NCI-H1930 (cell line): ENCODE data around the gene PPP1R37.

Experiments
- DNase-seq, 2 experiments: peaks; one replicate each; lab custom pipeline; 2025; lab: John Stamatoyannopoulos, UW

Gene PPP1R37

DNA sequence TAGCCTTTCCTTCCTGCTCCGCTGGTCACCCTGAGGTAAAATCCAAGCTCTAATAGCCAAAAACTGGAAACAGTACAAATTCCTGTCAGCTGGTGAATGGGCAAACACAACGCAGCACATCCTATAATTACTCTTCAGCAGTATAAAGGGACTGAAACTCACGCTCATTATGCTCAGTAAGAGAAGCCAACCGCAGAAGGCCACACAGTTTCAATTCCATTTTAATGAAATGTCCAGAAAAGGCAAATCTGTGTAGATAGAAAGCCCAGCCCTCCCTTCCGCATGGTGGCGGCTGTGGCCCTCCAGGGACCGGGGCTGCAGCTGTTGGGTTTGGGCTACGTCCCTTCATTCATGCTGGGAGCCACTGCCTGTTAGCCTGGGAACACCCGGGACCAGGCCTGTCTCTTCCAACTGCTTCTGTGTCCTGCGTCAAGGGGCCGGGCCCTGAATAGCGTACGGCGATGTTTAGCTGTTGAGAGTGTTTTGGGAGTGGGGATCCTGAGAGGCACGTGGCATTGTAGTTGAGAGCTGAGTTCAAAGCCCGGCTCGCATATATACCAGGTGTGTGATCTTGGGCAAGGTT, 44.3 kb downstream of the PPP1R37 start:
- DNase-seq = no peak

DNA sequence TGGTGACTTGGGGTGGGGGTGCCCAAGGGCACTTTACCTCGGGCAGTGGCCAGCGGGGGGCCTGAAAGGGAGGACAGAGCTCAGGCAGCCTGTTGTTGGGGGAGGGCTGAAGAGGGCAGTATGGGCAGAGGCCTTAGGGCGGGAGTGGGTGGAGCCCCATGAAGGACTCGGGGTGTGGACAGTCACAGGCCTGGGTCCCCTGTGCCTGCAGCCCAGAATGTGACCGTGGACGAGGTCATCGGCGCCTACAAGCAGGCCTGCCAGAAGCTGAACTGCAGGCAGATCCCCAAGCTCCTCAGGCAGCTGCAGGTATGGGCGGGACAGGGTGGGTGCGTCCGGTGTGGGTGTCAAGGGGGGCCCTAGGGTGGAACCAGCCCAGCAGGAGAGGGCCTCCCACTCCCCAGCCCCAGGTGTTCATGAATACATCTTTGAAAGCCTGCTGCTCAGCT, 45.3 kb downstream of the PPP1R37 start:
- DNase-seq = no peak

DNA sequence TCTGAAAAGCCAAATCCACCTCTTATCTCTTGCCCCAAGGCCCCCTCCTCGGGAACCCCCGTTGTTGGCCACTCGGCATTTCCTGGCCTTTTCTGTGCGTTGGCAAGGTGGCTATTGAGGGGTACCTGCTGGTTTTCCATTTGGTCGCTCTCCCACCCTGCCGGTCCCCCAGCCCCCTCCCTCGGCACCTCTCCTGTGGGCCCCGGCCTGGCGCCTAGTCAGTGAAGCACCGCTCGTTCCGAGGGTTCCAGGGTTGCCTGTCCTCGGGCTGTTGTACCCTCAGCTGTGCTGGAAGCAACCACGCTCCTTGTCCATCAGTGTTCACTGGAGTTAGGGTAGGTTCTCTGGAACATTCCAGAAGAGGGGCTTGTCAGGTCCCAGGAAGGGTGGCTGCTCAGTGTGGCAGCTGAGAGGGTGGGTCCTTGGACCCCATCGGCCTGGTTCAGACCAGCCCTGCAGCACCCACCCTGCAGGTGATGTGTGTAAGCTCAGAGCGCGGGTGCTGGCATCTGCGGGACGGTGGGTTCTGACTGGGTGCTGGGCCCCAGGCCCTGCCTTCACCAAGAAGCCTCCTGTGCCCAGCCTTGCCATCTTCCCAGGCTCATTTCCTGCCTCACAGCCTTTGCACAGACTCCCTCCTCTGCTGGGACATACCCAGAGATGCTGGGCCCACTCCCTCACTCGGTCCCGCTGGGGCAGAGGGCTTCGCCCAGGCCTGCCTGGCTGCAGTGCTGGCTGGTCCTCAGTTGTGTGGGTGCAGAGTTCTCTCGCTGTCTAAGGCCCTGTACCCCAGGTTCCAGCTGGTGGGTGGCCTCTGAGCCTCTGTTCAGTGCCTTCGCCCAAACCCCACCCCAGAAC, 46.5 kb downstream of the PPP1R37 start:
- DNase-seq = no peak

DNA sequence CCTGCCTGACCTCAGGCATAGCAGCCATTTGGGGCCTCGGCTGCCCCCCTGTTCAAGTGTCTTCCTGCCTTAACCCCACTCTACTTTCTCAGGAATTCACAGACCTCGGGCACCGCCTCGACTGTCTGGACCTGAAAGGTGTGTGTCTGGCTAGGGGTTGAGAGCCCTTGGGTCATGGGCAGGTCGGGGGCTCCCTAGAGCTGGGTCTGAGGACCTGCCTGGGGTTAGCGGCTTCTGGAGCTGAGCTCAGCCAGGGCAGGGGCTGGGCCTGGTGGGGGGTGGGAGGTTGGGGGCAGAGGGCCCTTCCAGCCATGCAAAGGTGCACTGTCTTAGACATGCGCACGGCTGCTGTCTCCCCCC, 47.1 kb downstream of the PPP1R37 start:
- no peak for DNase-seq

DNA sequence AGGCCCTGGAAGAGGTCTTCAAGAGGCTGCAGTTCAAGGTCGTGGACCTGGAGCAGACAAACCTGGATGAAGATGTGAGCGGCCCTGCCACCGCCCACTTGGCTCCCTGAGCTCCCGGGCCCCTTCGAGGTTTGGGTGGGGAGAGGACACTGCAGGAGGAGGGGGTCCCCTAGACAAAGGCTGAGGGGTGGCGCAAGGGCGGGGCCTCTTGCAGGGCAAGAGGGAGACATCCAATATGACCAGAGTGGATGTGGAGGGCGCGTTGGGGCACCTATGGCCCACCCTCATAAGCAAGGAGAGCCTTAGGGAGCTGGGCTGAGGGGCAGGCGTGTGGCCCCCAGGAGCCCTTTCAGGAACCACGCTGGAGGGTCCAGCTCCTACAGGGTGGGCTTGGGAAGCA, 47.6 kb downstream of the PPP1R37 start:
- no peak for DNase-seq

DNA sequence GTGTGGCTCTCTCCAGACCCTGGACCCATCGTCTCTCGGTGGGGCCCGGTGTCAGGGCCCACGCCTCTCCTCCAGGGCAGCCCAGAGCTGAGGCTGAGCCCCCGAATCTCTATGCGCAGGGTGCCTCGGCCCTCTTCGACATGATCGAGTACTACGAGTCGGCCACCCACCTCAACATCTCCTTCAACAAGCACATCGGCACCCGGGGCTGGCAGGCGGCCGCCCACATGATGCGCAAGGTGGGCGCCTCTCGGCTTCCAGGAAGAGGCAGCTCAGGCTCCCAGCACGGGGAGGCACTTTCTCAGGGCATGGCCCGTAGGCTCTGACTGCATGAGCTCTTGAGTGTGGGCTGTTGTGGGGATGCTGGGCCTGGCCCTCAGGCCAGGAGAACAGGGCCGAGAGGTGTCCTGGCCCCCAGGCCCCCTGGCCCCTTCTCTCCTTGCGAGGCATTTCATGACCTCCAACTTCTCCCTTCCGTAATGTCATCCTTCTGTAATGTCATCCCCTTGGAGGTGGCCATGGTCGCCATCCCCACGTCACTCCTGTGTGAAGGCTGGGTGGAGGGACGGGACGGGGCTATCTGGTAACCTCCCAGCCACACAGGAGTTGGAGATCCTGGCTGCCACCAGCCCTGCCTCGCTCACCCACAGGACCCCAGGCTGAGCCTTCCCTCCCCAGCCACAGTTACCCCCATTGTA, 48.4 kb downstream of the PPP1R37 start:
- DNase-seq = no peak

DNA sequence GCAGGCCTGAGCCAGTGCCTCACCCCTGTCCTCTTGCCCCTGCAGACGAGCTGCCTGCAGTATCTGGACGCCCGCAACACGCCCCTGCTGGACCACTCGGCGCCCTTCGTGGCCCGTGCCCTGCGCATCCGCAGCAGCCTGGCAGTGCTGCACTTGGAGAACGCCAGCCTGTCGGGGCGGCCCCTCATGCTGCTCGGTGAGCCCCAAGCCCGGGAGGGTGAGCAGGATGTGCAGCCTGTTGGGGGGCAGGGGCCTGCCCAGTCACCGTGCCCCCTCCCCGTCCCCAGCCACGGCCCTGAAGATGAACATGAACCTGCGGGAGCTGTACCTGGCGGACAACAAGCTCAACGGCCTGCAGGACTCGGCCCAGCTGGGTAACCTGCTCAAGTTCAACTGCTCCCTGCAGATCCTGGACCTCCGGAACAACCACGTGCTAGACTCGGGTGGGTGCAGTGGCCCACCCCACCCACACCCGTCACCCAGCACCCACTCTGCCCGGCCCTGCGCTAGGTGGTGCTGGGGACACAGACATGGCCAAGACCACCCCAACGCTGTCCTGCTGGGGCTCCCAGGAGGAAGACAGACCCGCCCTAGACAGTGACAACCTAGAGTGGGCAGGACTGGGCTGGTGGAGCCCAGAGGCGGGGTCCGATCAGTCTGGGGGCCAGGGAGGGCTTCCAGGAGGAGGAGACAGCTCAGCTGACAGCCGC, 49.2 kb downstream of the PPP1R37 start:
- DNase-seq = no peak

DNA sequence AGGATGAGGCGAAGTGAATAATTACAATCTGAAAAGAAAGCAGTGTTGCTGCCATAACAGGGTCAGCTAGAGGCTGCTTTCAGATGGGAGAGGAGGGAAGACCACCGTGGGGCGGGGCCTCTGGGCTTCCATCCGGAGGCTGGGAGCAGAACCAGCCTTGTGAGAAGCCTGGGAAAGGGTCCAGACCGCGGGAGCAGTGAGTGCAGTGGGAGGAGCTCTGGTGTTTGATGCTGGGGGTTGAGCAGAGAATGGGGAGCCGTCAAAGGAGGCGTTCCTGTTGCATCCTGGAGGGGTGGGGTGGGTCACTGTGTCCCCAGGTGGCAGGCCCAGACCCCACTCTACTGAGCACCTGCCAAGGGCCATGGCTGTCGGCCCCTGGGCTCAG, 49.7 kb downstream of the PPP1R37 start:
- DNase-seq = no peak

DNA sequence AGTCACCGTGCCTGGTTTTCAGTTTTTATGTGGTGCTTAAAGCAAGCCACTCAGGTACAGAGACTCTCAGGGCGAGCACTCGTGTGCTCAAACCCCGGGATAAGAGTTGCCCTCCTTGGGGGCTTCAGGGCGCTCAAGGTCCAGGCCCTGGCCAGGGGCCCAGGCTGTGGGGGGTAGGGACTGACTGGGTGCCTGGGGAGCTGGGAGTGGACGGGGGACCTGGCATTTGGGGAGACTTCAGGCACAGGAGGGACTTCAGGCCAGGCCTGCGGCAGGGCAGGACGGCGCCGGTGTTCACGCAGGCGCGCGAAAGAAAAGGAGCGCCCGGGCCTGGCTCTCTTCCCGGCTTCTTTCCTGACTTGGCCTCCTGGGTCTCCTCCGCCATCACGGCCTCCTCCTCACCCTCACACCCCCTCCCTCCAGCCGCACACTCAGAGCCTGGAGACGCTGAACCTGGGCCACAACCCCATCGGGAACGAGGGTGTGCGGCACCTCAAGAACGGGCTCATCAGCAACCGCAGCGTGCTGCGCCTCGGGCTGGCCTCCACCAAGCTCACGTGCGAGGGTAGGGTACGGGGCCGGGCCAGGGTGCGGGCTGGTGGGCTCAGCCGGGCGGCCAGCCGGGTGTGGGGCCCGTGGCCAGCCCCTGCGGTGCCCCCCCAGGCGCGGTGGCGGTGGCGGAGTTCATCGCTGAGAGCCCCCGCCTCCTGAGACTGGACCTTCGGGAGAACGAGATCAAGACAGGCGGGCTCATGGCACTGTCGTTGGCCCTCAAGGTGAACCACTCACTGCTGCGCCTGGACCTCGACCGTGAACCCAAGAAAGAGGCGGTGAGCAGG, 51.7 kb downstream of the PPP1R37 start:
- no peak for DNase-seq

DNA sequence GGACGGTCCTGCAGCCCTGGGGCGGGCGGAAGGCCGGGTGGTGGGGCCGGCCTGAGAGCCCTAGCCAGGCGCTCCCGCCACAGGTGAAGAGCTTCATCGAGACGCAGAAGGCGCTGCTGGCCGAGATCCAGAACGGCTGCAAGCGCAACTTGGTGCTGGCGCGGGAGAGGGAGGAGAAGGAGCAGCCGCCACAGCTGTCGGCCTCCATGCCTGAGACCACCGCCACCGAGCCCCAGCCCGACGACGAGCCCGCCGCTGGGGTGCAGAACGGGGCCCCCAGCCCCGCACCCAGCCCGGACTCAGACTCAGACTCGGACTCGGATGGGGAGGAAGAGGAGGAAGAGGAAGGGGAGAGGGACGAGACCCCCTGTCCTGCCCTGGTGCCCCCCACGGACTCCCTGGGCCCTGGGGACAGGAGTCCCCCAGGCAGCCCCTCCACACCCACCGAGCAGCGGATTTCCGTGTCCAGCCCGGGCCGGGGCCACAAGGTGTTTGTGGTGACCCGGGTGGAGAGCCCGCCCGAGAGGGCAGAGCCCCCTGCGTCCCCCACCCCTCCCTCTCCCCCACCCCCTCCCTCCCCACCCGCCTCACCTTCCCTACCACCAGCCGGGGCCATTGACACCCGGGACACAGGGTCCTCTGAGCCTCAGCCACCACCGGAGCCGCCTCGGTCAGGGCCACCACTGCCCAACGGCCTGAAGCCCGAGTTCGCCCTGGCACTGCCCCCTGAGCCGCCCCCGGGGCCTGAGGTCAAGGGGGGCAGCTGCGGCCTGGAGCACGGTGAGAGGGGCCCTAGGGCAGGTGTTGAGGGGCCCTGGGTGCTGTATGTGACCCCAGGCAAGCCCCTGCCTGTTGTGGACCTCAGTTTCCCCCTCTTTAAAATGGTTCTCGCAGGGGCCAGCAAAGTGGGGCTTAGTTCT, 52.6 kb downstream of the PPP1R37 start:
- DNase-seq = no peak

DNA sequence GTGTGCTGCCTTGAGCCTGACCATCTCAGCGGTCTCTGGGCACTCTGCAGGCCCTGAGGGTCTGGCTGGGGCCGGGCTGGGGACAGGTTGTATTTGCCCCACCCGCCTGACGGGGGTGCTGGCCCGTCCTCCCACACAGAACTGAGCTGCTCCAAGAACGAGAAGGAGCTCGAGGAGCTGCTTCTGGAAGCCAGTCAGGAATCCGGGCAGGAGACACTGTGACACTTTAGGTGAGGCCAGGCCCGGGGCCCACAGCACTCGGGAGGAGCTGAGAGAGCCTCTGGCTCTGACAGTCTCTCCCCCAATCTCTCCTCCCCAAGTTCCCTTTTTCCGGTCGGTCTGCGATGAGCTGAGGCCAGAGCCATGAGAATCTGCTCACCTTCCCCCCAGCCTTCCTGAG, 53.3 kb downstream of the PPP1R37 start:
- no peak for DNase-seq

DNA sequence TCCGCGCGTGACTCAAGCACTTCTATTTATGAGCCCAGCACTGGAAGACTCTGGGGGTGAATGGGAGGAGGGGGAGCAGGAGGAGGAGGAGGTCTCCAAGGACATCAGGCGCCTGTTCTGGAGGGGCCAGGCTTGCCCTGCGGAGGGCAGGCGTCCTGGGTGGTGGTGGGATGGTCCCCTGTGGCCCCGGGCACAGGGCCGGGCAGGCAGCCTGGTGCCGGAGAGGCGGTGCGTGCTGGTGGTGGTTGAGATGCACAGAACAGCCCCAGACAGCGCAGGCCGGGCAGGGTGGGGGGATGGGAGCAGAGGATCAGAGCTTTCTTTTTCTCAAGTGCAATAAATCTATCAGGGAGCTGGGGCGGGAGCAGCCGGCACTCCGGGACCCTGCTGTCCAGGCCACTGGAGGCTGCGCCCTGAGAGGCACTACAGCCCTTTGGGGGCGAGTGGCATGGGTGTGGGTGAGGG, 53.8 kb downstream of the PPP1R37 start:
- DNase-seq = no peak

DNA sequence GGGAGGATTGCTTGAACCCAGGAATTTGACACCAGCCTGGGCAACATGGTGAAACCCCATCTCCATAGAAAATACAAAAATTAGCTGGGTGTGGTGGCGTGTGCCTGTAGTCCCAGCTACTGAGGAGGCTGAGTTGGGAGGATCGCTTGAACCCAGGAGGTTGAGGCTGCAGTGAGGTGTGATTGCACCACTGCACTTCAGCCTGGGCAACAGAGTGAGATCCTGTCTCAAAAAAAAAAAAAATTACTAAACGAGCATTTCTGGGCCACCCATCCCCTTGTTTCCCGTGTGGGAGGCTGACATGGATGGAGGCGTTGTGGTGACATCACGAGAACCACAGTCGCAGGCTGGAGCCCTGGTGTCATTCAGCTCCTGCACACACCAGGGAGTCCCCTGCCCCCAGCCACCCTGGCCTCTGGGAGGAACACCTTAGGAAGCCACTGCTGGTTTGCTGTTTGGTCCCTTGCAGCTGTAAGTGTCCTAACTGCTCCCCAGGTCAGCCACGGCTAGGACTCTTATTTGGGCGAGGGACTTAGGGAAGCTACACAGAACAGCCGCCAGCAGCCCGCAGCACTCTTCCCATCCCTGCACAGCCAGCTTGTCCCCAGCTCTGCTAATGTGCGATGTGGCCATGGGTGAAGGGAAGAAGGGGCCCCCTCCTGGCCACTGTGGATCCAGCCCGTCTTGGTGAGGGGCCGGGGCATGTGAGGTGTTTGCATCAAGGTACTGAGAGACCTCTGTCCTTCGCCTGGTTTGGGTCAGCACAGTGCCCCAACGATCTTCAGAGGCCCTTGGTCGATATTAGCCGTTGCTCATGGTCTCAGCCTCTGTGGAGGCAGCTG, 55.1 kb downstream of the PPP1R37 start:
- no peak for DNase-seq

DNA sequence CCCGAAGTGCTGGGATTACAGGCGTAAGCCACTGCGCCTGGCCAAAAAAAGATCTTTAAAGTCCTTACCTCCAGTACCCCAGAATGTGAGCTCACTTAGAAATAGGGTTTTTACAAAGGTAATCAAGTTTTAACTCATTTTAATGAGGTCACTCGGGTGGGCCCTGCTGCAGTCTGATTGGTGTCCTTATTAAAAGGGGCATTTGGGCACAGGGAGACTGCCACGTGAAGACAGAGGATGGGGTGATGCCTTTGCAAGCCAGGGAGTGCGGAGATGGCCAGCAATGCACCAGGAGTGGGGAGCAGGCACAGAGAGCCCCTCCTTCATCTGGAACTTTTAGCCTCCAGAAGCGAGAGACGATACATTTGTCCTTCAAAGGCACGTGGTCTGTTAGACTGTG, 56.1 kb downstream of the PPP1R37 start:
- DNase-seq = no peak

DNA sequence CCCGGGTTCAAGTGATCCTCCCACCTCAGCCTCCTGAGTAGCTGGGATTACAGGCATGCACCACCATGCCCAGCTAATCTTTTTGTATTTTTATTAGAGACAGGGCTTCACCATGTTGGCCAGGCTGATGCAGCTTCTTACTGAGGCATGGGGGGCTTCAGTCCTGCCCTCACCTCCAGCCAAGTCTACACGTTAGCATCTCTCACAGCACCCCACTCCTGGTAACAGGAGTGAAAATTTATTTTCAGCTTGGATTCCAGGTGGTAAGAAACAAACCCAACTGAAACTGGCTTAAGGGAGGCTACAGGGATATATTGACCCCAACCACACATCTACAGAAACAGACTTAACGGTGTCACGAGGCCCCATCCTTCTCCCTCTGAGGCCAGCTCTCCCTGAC, 57.2 kb downstream of the PPP1R37 start:
- DNase-seq = no peak

DNA sequence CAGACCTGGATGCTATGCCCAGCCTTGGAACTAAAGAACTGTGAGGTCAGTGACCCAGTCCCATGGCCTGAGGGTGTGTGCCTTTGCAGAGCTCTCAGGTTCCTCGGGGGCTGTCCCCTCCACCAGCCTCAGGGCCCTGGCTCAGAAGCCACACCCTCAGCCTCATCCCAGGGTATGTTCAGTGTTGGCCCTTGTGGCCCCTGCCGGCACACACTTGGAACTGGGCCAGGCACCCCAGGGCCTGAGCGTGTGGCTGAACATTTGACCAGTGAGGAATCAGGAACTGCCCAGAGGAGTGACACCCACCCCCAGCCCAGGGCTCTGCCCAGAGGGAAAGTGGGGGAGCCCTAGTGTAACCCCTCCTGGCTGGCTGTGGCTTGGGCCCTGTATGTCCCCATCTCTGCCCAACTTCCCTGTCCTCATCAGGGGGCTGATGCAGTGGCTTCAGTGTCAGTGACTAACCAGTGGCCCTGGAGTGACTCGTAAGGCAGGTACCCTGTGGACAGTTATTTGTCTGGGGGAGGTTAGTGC, 57.8 kb downstream of the PPP1R37 start:
- no peak for DNase-seq

DNA sequence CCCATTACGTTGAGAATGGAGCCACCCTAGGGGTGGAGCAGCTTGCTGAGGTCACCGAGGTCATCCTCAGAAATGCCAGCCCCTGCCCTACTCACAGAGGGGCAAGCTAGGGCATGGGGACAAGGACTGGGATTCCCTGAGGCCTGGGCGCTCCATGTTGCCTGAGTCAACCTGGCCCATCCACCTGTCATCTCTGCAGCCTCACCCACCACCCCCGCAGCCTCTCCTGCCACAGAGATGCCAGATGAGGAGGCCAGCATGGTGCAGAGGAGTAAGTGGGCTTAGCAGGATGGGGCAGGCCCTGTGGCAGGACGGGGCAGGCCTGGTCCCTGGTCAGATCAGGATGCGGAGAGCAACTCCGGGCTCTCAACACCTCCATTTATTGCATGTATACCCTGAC, 58.3 kb downstream of the PPP1R37 start:
- no peak for DNase-seq

DNA sequence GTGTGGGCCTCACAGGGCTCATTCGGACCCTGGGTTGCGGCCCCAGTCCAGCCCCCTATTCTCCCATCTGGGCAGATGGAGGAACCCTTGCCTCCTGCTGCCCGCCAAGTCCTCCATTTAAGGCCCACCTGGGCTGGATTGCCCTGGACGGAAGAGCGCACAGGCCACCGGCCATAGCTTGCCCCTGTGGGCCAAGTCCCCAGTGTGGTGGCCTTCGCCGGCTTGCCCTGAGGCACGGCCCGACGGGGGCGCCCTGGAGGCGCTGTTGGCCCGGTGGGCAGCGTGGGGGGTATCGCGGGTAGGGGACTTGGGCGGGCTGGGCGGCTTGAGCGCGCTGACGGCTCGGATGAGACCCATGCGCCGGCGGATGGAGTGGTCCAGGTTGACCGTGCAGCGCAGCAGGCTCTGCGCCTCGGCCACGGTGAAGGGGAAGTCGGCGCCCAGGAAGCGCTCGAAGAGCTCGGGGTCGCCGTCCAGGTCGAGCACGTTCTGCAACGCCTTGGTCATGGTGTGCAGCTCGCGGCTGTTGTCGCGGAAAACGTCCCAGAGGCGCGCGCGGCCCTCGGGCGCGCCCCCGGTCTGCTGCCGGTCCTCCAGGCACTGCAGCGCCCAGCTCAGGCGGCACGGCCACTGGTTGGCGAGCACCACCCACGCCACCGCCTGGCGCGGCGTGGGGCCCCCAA, 59.0 kb downstream of the PPP1R37 start:
- no peak for DNase-seq
